Body of pancreas (tissue), 4 donors: ENCODE data around the gene CHMP4A. TPM values are rescaled to one million over a fixed set of nuclear protein-coding genes. Genes with fewer than 3 reads are reported as not detected.

ENCODE experiments used
- ATAC-seq: fragments of 150-250 bp; one replicate; pipeline ENCODE4 v1.9.1; 2016
- DNase-seq, 4 donors: peaks; one replicate each; pipeline ENCODE4 v3.0.0-alpha.2; 2019
- H3K27ac ChIP-seq, 4 donors: fragments of 200-600 bp; sonication (generic); 1 replicate in 3 of 4; 2 replicates in 1 of 4; pipeline versions ENCODE4 v1.5.1 to v1.6.1; 2016 to 2019; ENCODE audit warnings: mild to moderate bottlenecking in 1 of 4, mixed read lengths in 1 of 4, moderate library complexity in 1 of 4
- H3K27me3 ChIP-seq, 2 donors: fragments of 200-600 bp; sonication (generic); one replicate each; pipeline ENCODE4 v1.6.0; 2016; ENCODE audit warnings: mild to moderate bottlenecking in 1 of 2
- H3K36me3 ChIP-seq, 2 donors: fragments of 200-600 bp; sonication (generic); replicated peaks in 1 of 2; 2 replicates each; pipeline ENCODE4 v1.5.1; 2016; ENCODE audit warnings: low read depth in 2 of 2; ENCODE audit not compliant: insufficient read depth in 1 of 2
- H3K4me1 ChIP-seq: fragments of 200-600 bp; sonication (generic); one replicate; pipeline ENCODE4 v1.6.0; 2016
- H3K4me3 ChIP-seq, 2 donors: fragments of 200-600 bp; sonication (generic); 1 replicate in 1 of 2; 2 replicates in 1 of 2; pipeline ENCODE4 v1.5.1; 2016 to 2019
- H3K9me3 ChIP-seq, 3 donors: fragments of 200-600 bp; sonication (generic); 1 replicate in 2 of 3; 2 replicates in 1 of 3; pipeline ENCODE4 v1.5.1; 2016
- POLR2A ChIP-seq, 3 donors: fragments of 450-650 bp; IDR thresholded peaks; one replicate each; pipeline ENCODE4 v1.6.1; 2016; ENCODE audit warnings: antibody characterized with exemption in 3 of 3, mild to moderate bottlenecking in 2 of 3
- WGBS, 2 donors: methylation state at CpG; one replicate each; pipeline ENCODE4 v1.1.5; 2017; 5-methylcytosine and 5-hydroxymethylcytosine counted together
- intact Hi-C: fragments of 100-400 bp; cut with DNase I; formaldehyde crosslinking; loops from one replicate; pipeline ENCODE4 v1.15.1; 2023
- total RNA-seq, 2 donors: library from RNA; depleted of rRNA; stranded (reverse); fragments of >200 nt; gene quantifications; one replicate each; pipeline ENCODE4 v1.1.0, GENCODE V29; 2016
- TF ChIP-seq, protein P1 (sequence below), 7 experiments: fragments of 450-650 bp in 4 of 7; fragments of 200-600 bp in 3 of 7; sonication (generic) in 3 of 7; IDR thresholded peaks; one replicate each; pipeline ENCODE4 v1.5.1; 2016 to 2019; ENCODE audit warnings: antibody characterized with exemption in 7 of 7

The CHMP4A gene
- total RNA-seq, 2 donors from 2014 or later = 28.5 to 32.0 TPM

DNA sequence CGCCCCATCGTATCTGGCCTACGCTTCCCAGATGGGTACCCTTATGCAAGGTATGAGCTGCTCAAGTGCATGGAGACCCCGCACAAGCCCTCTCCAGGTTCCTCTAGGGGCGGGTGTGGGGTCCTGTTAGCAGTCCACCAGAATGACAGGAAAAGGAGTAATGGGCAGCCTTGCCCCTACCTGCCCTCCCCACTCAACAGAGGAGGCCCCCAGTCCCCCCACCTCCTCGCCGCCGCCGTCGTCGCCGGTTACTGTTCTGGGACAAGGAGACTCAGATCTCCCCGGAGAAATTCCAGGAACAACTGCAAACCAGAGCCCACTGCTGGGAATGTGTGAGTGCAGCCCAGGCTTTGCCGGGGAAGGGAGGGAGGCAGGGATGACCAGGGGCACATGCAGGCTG is 35.4 kb downstream of the CHMP4A start:
- 92 to 94% methylated on average over 11 to 13 of the region's 14 CpGs for WGBS, 2 donors
- TF ChIP-seq, protein P1, sequence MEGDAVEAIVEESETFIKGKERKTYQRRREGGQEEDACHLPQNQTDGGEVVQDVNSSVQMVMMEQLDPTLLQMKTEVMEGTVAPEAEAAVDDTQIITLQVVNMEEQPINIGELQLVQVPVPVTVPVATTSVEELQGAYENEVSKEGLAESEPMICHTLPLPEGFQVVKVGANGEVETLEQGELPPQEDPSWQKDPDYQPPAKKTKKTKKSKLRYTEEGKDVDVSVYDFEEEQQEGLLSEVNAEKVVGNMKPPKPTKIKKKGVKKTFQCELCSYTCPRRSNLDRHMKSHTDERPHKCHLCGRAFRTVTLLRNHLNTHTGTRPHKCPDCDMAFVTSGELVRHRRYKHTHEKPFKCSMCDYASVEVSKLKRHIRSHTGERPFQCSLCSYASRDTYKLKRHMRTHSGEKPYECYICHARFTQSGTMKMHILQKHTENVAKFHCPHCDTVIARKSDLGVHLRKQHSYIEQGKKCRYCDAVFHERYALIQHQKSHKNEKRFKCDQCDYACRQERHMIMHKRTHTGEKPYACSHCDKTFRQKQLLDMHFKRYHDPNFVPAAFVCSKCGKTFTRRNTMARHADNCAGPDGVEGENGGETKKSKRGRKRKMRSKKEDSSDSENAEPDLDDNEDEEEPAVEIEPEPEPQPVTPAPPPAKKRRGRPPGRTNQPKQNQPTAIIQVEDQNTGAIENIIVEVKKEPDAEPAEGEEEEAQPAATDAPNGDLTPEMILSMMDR (IDR thresholded peaks at IDR 0.05) = no peak
- TF ChIP-seq POLR2A (IDR thresholded peaks at IDR 0.05) = no peak
- ATAC-seq (no peak), DNase-seq (no peak)
- Histone ChIP-seq H3K27me3 (no peaks in the 10 kb centered on the region), H3K27ac (no peak overlapping the region), H3K4me1 (no peaks in the 10 kb centered on the region), H3K4me3 (no peak overlapping the region), H3K9me3 (no peaks in the 10 kb centered on the region), H3K36me3 (peaks cover 7 to 19% of the 10 kb centered on the region in 2 donors)
- intact Hi-C loops = no loop called here

GRCh38 chr14:24177041-24177825 is 36.1 kb downstream of the CHMP4A start:
- no peaks in the 10 kb centered on the region for H3K27me3 ChIP-seq
- H3K4me1 ChIP-seq = no peaks in the 10 kb centered on the region
- no peaks in the 10 kb centered on the region for H3K9me3 ChIP-seq
- peaks cover 5 to 12% of the 10 kb centered on the region in 2 donors for H3K36me3 ChIP-seq
- H3K27ac ChIP-seq = no peak overlapping the region
- no peak overlapping the region for H3K4me3 ChIP-seq
- intact Hi-C loops = no loop called here
- DNase-seq = no peak
- TF ChIP-seq, protein P1 (IDR thresholded peaks at IDR 0.05) = no peak
- no peak for TF ChIP-seq POLR2A (IDR thresholded peaks at IDR 0.05)
- ATAC-seq = no peak
- WGBS, 2 donors = 86 to 88% methylated on average over 11 to 12 of the region's 12 CpGs

GRCh38 chr14:24176599-24176998 is 36.7 kb downstream of the CHMP4A start:
- Histone ChIP-seq H3K27ac (no peak overlapping the region), H3K27me3 (no peaks in the 10 kb centered on the region), H3K4me3 (no peak overlapping the region), H3K9me3 (no peaks in the 10 kb centered on the region), H3K36me3 (peaks cover 5 to 12% of the 10 kb centered on the region in 2 donors), H3K4me1 (no peaks in the 10 kb centered on the region)
- intact Hi-C loops = no loop called here
- 94 to 96% methylated on average over 3 to 5 of the region's 5 CpGs for WGBS, 2 donors
- TF ChIP-seq, protein P1 (IDR thresholded peaks at IDR 0.05) = no peak
- TF ChIP-seq POLR2A (IDR thresholded peaks at IDR 0.05) = no peak
- DNase-seq (no peak), ATAC-seq (no peak)

- TF ChIP-seq, protein P1 (IDR thresholded peaks at IDR 0.05) = no peak
- TF ChIP-seq POLR2A (IDR thresholded peaks at IDR 0.05) = no peak
- ATAC-seq (no peak), DNase-seq (no peak)
- no peaks in the 10 kb centered on the region for H3K27me3 ChIP-seq
- H3K27ac ChIP-seq = no peak overlapping the region
- H3K4me3 ChIP-seq = no peak overlapping the region
- WGBS, 2 donors = 76 to 87% methylated on average over 17 to 20 of the region's 20 CpGs
- H3K9me3 ChIP-seq = no peaks in the 10 kb centered on the region
- intact Hi-C loops = no loop called here
- no peaks in the 10 kb centered on the region for H3K36me3 ChIP-seq
- H3K4me1 ChIP-seq = no peaks in the 10 kb centered on the region
Observed at GRCh38 chr14:24172871-24173281, 40.4 kb downstream of the CHMP4A start.
